SIG-M5 treated with dmso at 0.1 percent for 504 hours (cell line): Measurements from ENCODE around the gene MYDGF.
"Not testable (repeated sequence)": the region's sequence is repeated elsewhere in the genome, so short reads cannot be mapped to it uniquely, and the experiment has no call there.

Experiments
- DNase-seq: peaks from one replicate; lab custom pipeline; 2025; ENCODE audit not compliant: unreplicated experiment; lab: John Stamatoyannopoulos, UW

The MYDGF gene

DNA sequence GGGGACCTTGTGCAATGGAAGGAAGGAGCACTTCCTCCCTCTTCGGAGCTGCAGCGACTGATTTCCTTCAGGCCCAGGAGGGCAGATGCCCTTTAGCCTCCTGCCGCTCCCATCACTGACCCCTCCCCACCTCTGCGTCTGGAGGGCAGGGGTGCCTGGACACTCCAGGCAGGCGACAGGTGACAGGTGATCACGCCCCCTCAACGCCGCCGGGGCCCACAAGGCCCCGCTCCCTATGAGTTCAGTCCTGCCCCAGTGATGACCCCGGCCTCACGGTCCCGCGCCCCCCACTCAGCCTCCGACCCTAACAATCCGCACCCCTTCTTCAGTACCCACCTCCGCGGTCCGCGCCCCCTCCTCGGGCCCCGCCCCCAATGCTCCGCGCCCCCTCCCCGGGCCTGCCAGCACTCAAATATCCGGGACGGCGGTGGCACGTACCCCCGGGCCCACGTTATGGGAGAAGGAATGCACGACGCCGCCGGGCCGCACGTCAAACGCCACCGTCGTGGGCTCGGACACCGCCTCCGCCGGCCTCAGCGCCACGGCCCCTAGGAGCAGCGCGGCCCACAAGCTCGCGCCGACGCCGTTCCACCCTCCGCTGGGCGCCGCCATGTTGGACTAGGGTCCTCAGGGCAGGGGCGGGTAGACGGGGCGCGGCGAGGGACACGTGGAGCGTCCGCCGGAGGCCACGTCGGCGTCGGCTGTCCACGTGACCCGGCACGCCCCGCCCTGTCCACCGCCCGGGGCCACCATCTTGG, at the start of gene MYDGF:
MYDGF (minus strand) TSS at position 620 of the 758 bp plus-strand sequence; CDS start at position 612, 8 bp downstream.
- DNase-seq, result peak; percentile 76

DNA sequence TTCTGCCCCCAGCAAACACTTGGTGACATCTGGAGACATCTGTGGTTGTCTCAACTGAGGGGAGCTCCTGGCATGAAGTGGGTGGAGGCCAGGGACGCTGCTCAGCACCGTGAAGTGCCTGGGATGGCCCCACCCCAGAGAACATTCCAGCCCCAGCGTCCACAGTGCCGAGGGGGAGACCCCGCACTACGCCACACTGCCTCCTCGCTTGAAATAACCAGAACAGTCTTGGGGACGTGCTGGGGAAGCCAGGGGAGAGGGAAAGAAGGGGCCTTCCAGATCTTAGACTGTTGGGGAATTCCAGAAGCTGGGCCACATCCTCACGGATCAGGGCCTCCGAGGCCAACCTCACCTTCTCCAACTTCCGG, 49.3 kb upstream of the MYDGF start:
- DNase-seq, result no peak

DNA sequence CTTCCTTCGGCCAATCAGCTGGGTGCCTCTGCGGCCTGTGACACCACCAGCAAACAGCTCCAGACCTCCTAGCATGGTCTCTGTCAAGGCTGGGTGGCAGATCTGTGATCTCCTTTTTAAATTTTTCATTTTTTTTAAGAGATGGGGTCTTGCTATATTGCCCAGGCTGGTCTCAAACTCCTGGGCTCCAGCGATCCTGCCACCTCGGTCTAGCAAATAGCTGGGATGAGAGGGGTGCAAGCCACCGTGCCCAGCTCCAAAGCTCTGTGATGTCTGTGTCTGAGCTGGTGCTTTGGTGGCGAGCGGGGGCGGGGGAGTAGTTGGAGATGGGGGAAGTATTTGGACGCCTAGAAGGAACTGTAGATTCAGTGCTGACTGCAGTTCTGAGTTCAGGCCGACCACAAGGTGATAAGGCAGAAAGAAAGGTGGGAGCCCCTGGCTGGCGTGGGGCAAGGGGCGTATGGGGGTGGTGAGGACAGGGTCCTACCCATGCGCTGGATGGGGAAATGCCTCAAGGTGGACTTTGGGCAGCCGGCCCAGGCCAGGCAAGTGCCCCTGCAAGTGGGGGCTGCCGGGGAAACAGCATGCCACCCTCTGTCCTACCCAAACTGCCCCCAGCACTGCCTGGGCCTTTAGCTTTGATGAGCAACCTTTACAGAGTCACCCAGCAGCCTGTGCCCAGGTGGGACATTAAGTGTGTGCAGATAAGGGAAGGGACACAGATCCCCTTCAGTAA, 48.0 kb upstream of the MYDGF start:
- no peak for DNase-seq

DNA sequence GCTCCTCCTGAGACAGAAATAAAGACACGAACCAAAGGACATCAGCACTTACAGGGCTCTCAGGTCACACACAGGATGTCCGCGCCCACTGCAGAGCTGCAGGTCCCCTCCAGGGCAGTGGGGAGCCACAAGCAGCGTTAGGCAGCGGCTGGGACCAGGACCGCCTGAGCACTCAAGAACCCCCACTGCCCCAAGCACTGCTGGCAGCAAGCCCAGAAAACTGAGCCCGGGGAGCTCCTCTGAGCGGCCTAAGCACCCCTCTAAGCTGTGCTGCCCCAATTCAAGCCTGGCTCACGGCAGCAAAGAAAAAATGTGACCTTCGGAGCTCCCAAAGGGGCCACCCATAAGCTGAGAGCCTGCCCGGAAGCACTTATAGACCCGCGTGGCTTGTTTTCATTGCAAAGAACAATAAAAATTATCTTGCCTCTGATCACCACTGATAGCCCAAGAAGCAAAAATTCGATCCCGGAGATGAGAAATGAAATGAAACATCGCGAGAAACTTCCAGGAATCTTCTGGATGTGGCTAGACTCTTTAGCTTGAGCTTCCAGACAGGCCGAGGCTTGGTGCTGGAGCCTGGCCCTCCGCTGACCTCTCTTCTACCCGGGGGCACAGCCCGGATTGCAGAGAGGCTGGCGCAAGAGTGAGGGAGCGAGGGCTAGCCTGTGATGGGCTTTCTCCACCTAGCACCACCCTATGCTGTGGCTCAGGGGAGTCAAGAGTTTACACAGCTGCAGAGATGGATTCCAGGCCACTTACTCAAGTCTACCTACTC, 47.2 kb upstream of the MYDGF start:
- DNase-seq, result no peak

DNA sequence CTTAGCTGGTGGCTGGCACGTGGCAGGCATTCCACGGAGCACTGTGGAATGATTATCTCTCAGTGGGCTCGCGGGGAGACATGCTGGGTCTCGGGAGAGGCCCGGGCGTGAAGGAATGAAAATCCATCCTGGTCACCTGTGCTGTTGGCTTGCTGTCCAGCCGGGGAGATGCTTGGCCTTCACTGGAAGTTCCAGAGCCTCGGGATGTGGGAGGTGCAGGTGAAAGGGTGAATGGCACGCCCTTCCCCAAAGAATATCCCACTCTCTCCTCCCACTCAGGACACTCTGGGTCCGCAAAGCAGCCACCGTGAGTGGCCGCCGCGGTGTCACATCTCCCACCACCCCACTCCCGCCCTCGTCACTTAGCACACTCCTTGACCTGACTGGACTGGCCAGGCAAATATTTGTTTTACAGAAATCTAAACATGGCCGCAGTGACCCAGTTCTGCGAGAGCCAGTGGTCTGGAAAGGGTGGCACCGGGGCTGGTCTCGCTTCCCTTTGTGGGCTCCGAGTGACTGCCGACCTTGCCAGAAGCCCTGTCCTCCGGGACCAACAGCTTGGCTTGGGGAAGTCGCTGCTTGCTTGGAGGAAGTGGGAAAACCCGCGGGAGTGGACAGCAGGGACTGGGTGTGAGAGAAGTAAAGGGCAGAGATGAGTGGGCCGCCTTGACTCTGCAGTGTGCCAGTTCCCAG, 45.5 kb upstream of the MYDGF start:
- DNase-seq, result no peak

DNA sequence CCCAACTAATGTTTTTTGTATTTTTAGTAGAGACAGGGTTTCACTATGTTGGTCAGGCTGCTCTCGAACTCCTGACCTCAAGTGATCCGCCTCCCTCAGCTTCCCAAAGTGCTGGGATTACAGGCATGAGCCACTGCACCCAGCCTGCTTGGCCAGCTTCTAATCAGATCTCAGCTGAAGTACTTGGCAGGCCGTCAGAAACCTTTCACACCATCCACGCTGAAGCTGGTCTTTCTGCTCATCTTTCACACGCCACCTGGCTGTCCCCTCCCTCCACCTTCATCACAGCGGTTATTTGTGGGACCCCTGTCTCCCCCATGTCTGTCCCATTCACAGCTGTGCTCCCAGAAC, 45.0 kb upstream of the MYDGF start:
- DNase-seq, result not testable (repeated sequence)

DNA sequence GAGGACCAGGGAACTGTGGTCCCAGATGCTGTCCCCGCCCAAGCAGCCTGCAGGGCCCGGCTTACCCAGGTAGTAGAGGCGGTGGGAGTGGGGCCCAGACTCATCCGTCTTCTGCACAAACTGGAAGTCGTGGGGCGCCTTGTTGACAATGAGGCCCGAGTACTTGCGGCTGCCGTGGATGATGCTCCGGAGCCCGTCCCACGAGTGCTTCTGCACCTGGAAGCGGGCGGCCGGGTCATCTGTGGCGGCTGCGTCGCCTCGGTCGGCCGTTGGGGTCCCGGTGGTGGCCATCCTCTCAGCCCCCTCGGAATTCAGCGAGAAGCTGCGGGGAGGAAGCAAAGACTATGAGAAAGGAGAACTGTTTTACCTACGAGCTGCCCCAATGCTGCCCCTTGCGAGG, 43.9 kb upstream of the MYDGF start:
- DNase-seq, result no peak

DNA sequence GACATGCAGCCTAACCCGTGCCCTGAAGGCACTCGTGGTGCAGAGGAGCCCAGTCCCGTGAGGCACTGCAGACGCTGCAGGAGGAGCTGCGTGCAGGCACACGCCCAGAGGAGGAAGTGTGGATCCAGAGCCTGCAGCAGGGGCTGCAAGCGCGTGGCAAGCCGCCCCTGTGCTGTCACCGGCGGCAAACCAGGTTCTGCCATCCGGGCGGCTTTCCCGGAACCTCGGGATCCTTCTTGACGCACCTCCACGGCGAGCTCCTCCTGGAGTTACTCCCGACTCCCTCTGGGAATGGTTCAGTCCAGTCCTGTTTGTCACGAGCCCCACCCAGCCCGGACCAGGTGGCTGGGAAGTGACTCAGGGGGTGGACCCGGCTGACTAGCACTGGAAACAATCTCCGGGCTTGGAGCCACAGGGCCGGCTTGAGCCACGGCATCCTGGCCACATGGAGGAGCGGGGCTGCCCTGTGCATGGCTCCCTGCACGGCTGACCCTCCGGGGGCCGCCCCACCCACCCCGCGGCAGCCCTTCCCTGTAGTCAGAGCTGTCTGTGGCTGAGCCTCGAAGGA, 43.3 kb upstream of the MYDGF start:
- DNase-seq, result no peak

DNA sequence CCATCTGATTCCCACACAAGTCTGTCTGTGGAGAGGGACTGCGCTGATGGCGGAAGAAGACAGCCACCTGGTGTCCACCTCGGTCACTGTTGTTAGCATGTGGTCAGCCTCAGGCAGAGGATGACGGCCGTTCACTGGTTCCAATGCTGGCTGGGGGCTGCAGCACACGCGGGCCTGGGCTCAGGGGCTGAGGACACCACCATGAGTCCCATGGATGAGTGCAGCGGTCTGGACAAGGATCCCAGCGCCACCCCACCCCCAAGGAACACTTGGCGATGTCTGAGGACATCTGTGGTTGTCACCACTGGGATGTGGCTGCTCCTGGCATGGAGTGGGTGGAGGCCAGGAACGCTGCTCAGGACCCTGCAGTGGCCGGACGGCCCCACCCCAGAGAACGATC, 42.6 kb upstream of the MYDGF start:
- DNase-seq, result no peak

DNA sequence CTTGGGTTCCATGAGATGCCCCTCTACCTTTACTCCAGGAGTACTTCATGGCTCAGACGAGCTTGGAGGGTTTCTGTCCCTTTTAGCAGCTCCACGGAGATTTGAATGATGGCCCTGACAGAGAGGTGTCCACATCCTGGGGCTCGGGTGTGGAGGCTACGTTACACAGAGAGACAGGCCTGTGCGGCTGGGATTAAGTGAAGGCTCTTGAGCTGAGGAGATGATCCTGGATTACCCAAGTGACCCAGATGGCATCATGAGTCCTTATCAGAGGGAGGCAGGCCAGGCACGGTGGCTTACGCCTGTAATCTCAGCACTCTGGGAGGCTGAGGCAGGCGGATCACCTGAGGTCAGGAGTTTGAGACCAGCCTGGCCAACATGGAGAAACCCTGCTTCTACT, 41.1 kb upstream of the MYDGF start:
- DNase-seq, result no peak

DNA sequence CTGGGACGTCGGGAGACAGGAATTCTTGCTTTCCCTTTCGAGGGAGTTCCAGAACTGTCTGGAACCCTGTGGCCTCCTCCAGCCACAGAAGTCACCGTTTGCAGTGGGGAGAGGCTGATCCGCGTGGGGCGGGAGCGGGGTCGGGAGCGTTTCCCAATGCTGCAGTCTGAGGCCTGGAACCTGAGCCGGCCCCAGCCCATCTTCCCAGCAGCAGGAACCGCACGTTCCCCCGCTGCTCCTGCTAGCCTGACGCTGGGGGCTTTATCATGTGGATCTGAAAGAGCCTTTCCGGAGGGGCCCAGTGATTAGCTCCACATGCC, 40.1 kb upstream of the MYDGF start:
- DNase-seq, result no peak

DNA sequence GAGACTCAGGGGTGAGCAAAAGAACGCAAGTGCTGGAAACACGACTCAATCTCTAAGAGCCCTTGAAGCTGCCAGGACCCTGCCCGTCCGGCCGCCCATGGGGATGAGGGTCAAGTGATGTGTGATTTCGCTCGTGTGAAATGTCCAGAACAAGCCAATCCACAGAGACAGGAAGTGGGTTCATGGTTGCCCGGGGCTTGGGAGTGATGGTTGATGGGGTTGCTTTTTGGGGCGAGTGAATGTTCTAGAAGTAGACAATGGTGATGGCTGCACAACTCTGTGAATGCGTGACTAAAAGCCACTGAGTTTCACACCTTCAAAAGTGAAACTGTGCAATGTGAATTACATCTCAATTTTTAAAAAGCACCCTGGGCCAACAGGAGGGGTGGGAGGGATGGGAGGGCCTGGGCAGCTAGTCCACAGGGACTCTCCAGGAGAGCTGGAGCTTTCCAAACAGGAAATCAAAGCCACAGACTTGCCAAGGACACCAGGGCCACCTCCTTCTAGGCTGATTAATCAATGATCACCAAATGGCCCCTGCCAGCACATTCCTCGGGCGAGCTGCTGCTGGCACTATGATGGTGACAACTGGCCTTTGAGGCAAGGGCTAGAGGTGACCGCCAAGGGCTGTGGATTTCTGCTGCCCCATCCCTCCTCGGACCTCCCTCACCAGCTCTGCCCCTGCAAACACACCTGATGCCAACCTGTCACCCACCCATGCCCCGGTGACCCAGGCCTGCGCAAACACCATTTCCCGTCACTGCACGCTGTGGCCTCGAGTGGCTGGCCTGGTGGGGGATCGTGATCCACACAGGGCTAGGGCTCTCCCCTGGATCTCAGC, 39.5 kb upstream of the MYDGF start:
- DNase-seq, result no peak

DNA sequence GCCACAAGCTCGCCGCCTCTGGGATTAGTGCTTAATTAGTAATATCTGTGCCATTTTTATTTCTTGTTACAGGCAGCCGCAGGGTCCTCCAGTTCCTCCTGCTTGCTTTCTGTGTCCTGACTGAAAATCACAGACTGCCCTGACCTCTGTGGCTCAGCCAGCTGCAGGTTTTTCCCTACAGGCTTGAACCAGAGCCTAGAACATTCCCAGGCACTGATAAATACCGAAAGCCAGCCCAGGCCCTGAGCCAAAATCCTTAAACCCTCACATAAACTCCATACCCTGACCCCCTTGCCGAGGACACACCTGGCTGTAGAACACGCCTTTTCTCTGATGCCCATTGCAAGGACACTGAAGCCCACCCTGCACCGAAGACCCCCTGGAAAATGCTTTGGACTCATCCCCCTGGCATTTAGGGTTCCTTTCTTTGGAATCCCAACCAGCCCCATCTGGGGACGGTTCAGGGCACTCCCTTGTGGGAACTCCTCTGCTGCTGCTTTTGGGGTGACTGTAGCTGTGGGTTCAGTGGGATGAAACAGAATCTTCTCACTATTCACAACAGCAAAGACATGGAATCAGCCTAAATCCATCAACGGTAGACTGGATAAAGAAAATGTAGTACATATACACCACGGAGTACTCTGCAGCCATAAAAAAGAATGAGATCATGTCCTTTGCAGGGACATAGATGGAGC, 38.0 kb upstream of the MYDGF start:
- DNase-seq, result no peak

DNA sequence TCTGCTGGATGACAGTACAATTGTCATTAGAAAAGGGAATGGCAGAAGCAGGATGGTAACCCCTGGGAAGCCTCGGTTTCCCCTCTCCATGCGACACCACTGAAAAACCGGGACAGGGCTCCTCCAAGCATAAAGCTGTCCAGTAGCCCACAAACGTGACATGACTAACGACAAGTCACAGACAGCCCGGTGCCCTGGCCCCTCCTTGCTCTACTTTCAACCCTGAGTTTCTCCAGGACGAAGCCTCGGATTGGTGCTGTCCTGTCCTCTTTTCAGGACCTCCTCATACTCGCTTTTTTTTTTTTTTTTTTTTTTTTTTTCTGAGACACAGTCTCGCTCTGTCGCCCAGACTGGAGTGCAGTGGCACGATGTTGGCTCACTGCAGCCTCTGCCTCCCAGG, 37.2 kb upstream of the MYDGF start:
- no peak for DNase-seq

DNA sequence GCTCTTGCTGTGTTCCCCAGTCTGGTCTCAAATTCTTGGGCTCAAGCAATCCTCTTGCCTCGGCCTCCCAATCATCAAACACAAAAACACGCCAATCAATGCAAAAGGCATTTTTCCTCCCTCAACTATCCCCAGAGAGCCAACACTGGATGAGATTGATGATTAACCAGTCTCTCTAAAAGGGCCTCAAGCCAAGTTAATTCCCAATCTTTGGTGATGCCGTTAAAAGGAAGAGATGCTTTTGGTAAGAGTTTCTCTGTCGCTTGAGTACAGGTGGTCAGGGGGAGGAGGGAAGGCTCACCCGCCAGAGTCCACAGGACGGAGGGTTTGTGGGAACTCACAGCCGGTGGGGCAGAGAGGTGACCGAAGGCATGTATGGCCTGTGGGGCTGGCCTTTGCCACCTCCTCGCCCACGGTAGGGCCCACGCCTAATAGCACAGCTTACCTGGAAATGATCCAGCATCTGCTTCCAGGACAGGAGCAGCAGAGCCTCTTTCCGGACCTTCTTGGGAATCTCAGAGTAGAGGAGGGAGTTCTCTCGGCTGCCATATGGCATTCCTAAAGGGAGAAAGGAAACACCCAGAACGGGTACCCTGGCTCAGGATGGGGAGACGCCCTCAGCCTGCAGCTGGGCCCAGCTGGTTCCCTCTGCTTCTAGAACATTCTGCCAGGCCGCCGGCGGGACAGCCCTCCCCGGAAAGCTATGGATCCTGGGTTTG, 35.4 kb upstream of the MYDGF start:
- DNase-seq, result no peak

DNA sequence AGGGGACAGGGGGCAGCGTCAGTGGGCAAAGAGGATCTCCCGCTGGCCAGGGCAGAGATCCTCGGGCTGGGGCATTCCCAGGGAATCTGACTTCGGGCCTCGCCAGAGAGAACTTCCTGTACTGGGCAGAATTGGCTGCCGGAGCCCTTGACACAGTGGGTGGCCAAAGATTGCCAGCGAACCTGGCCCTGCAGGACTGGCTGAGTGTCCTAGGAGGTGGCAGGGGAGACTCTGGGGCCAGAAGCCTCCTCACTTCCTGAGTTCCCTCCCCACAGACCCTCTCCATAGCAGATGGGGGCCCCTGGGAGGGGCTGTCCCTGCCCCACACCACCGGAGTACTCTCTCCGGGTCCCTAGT, 34.2 kb upstream of the MYDGF start:
- no peak for DNase-seq

DNA sequence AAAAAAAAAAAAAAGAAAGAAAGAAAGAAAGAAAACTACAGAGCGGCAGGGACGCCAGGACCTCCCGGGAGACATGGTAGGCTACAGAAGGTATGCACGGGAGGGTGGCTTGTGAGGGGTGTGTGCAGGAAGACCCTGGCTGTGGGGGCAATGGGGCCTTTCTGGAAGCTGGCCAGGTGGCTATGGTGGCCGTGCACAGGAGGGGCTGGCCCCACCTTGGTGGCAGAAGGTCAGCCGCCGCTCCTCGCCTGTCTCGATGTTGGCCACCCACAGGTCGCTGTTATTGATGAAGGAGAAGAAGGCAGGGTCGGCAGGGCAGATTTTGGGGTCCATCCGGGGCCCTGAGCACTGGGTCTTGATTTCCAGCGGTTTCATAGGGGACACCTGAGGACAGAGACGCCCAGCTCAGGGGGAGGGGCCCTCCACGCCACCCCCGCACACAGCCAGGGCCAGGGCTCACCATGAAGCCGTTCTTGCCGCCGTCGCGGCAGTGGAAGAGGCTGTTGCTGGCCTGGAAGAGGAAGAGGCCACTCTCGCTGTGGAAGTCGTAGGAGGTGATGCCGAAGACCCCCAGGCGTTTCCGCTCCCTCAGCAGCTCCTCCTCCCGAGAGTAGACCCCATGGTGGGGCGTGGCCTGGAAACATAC, 33.7 kb upstream of the MYDGF start:
- DNase-seq, result no peak

DNA sequence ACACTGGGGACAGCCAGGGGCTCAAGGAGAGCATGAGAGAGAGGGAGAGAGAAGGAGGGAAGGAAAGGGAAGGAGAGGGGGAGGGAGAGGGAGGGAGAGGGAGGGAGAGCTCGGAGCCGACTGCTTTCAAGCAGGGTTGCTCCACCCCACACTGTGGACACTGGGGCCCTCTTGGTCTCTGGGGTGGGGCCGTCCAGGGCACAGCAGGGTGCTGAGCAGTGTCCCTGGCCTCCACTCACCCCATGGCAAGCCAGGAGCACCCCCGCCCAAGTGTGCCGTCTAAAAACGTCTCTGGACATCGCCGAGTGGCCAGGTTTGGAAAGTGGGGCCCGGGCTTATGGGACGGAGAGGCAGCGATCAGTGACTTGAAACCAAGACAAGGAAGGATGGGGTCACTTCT, 32.6 kb upstream of the MYDGF start:
- no peak for DNase-seq

DNA sequence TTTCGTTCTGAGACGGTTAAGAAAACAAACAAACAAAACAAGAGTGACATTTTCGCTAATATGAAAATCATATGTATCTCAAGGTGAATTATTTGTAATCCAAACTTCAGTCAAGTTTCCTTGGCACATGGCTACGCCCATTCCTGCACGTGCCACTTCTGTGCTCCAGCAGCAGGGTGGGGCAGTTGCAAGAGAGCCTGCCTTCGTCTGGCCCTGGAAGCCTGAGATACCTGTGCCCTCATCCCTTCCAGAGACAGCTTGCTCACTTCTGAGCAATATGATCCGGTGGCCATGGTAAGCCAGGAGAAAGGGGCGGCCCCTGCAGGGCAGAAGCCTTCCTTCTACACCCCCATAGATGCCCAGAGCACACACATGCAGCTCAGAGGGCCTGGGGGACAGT, 31.4 kb upstream of the MYDGF start:
- no peak for DNase-seq
